Measurements from ENCODE around the gene TACO1.

Gene TACO1

GRCh38 chr17:63634816-63635215 lies 34.1 kb downstream of the TACO1 start:
- H3K27me3 ChIP-seq (ENCODE audit: control insufficient read depth, low read length), result no peaks in the 10 kb centered on the region
- H3K9me3 ChIP-seq (ENCODE audit: control insufficient read depth, insufficient read depth, low read length), result no peaks in the 10 kb centered on the region
- H3K4me1 ChIP-seq (ENCODE audit: control insufficient read depth, low read length), result no peaks in the 10 kb centered on the region
- H3K4me2 ChIP-seq (ENCODE audit: low read length), result no peak overlapping the region
- H3F3A ChIP-seq (ENCODE audit: control insufficient read depth, insufficient read depth), result no peaks in the 10 kb centered on the region
- 0 out of 2 replicates have a peak, but pooled peaks cover 3% of the 10 kb centered on the region for H4K20me1 ChIP-seq (ENCODE audit: control insufficient read depth, insufficient read depth, low read depth, low read length)
- H3K36me3 ChIP-seq (ENCODE audit: control insufficient read depth, low read length), result peaks cover 43% of the 10 kb centered on the region
- H3K9me2 ChIP-seq (replicated peaks; ENCODE audit: control insufficient read depth, low read length), result no peaks in the 10 kb centered on the region
- TF ChIP-seq EZH2phosphoT487 (IDR thresholded peaks at IDR 0.05; ENCODE audit: borderline replicate concordance, low read length), result no peak
- no peak for TF ChIP-seq CTCF (IDR thresholded peaks at IDR 0.05; ENCODE audit: low read depth, low read length, poor library complexity, severe bottlenecking)
- H3K79me2 ChIP-seq (ENCODE audit: control insufficient read depth, low read length), result peaks cover 20% of the 10 kb centered on the region
- H3K4me3 ChIP-seq (ENCODE audit: low read length), result no peak overlapping the region
- H3K27ac ChIP-seq (ENCODE audit: low read depth, low read length), result no peak overlapping the region

- no peaks in the 10 kb centered on the region for H3K4me1 ChIP-seq (ENCODE audit: control insufficient read depth, low read length)
- no peaks in the 10 kb centered on the region for H3K9me3 ChIP-seq (ENCODE audit: control insufficient read depth, insufficient read depth, low read length)
- no peaks in the 10 kb centered on the region for H3K27me3 ChIP-seq (ENCODE audit: control insufficient read depth, low read length)
- TF ChIP-seq CTCF (IDR thresholded peaks at IDR 0.05; ENCODE audit: low read depth, low read length, poor library complexity, severe bottlenecking), result no peak
- H3K36me3 ChIP-seq (ENCODE audit: control insufficient read depth, low read length), result peaks cover 43% of the 10 kb centered on the region
- H3K9me2 ChIP-seq (replicated peaks; ENCODE audit: control insufficient read depth, low read length), result no peaks in the 10 kb centered on the region
- no peaks in the 10 kb centered on the region for H3F3A ChIP-seq (ENCODE audit: control insufficient read depth, insufficient read depth)
- no peak overlapping the region for H3K4me3 ChIP-seq (ENCODE audit: low read length)
- no peak overlapping the region for H3K4me2 ChIP-seq (ENCODE audit: low read length)
- H3K27ac ChIP-seq (ENCODE audit: low read depth, low read length), result no peak overlapping the region
- peaks cover 17% of the 10 kb centered on the region for H3K79me2 ChIP-seq (ENCODE audit: control insufficient read depth, low read length)
- 0 out of 2 replicates have a peak, but pooled peaks cover 2% of the 10 kb centered on the region for H4K20me1 ChIP-seq (ENCODE audit: control insufficient read depth, insufficient read depth, low read depth, low read length)
These were observed 34.6 kb downstream of the TACO1 start for GRCh38 chr17:63635290-63635689.

- no peak overlapping the region for H3K27ac ChIP-seq (ENCODE audit: low read depth, low read length)
- H3K27me3 ChIP-seq (ENCODE audit: control insufficient read depth, low read length), result no peaks in the 10 kb centered on the region
- H4K20me1 ChIP-seq (ENCODE audit: control insufficient read depth, insufficient read depth, low read depth, low read length), result 0 out of 2 replicates have a peak, but pooled peaks cover 2% of the 10 kb centered on the region
- H3K4me2 ChIP-seq (ENCODE audit: low read length), result no peak overlapping the region
- no peak overlapping the region for H3K4me3 ChIP-seq (ENCODE audit: low read length)
- no peaks in the 10 kb centered on the region for H3K4me1 ChIP-seq (ENCODE audit: control insufficient read depth, low read length)
- no peaks in the 10 kb centered on the region for H3F3A ChIP-seq (ENCODE audit: control insufficient read depth, insufficient read depth)
- H3K79me2 ChIP-seq (ENCODE audit: control insufficient read depth, low read length), result peaks cover 12% of the 10 kb centered on the region
- TF ChIP-seq CTCF (IDR thresholded peaks at IDR 0.05; ENCODE audit: low read depth, low read length, poor library complexity, severe bottlenecking) (no peak), EZH2phosphoT487 (IDR thresholded peaks at IDR 0.05; ENCODE audit: borderline replicate concordance, low read length) (no peak)
- H3K9me3 ChIP-seq (ENCODE audit: control insufficient read depth, insufficient read depth, low read length), result no peaks in the 10 kb centered on the region
- peaks cover 43% of the 10 kb centered on the region for H3K36me3 ChIP-seq (ENCODE audit: control insufficient read depth, low read length)
- H3K9me2 ChIP-seq (replicated peaks; ENCODE audit: control insufficient read depth, low read length), result no peaks in the 10 kb centered on the region
These were observed 35.1 kb downstream of the TACO1 start for GRCh38 chr17:63635787-63636186.
